IMR-90 (cell line): ENCODE measurements around the gene TRMT2A. TPM values are rescaled to one million over a fixed set of nuclear protein-coding genes. Genes with fewer than 3 reads are reported as not detected.

Experiments
- ATAC-seq: fragments of 200-7000 bp; cut with Tn5 transposase; 2 replicates; pipeline ENCODE4 v1.9.1; 2020; ENCODE audit warnings: low read depth, mild to moderate bottlenecking, moderate library complexity
- BruUV-seq: library from RNA; stranded (reverse); fragments of 400-500 nt; replicated peaks from 2 replicates; lab custom pipeline; 2021; lab: Mats Ljungman, UMichigan
- CTCF ChIA-PET: fragments of 300-600 bp; formaldehyde crosslinking; extraction: SDS; loops from one replicate; lab custom pipeline; 2021; ENCODE audit warnings: antibody characterized with exemption; lab: Yijun Ruan, JAX
- POLR2A ChIA-PET: fragments of 300-600 bp; sonication (Branson Sonifier 250); formaldehyde crosslinking; loops from one replicate; lab custom pipeline; 2022; ENCODE audit warnings: antibody characterized with exemption; ENCODE audit not compliant: unreplicated experiment; lab: Charles Lee
- DNase-seq: peaks from one replicate; pipeline ENCODE4 v3.0.0; 2013
- H2AFZ ChIP-seq: replicated peaks from 2 replicates; pipeline ENCODE3; 2013; ENCODE audit warnings: low read length, mild to moderate bottlenecking; ENCODE audit not compliant: poor library complexity
- H2AK5ac ChIP-seq: 2 replicates; pipeline ENCODE4 v1.6.1; 2013; ENCODE audit warnings: low read depth, low read length, inconsistent platforms
- H2AK9ac ChIP-seq: replicated peaks from 2 replicates; pipeline ENCODE3; 2013; ENCODE audit warnings: mild to moderate bottlenecking, low read depth, low read length, moderate library complexity; ENCODE audit not compliant: poor library complexity
- H2BK120ac ChIP-seq: 2 replicates; pipeline ENCODE4 v1.6.1; 2013; ENCODE audit warnings: low read depth, low read length, inconsistent platforms
- H2BK15ac ChIP-seq: 3 replicates; pipeline ENCODE4 v1.6.1; 2013; ENCODE audit warnings: low read depth, low read length, inconsistent platforms
- H2BK20ac ChIP-seq: 2 replicates; pipeline ENCODE4 v1.6.1; 2013; ENCODE audit warnings: low read depth, mild to moderate bottlenecking, inconsistent platforms, low read length, moderate library complexity
- H2BK5ac ChIP-seq: 2 replicates; pipeline ENCODE4 v1.6.1; 2013; ENCODE audit warnings: mild to moderate bottlenecking, low read depth, low read length, inconsistent platforms; ENCODE audit not compliant: poor library complexity, severe bottlenecking
- H3K14ac ChIP-seq: replicated peaks from 2 replicates; pipeline ENCODE4 v1.6.1; 2013; ENCODE audit warnings: low read depth, low read length, inconsistent platforms
- H3K18ac ChIP-seq: 2 replicates; pipeline ENCODE4 v1.6.1; 2013; ENCODE audit warnings: low read depth, low read length, control low read depth
- H3K23ac ChIP-seq: 2 replicates; pipeline ENCODE4 v1.6.1; 2013; ENCODE audit warnings: low read depth, low read length, inconsistent platforms
- H3K27ac ChIP-seq: 2 replicates; pipeline ENCODE4 v1.5.1; 2013; ENCODE audit warnings: mild to moderate bottlenecking, control low read depth, low read length; ENCODE audit not compliant: insufficient read depth
- H3K27me3 ChIP-seq: 2 replicates; pipeline ENCODE4 v1.6.1; 2013; ENCODE audit warnings: low read length; ENCODE audit not compliant: control insufficient read depth, insufficient read depth
- H3K36me3 ChIP-seq: 2 replicates; pipeline ENCODE4 v1.6.1; 2013; ENCODE audit warnings: low read length, mixed read lengths; ENCODE audit not compliant: control insufficient read depth, insufficient read depth
- H3K4ac ChIP-seq: 2 replicates; pipeline ENCODE4 v1.6.1; 2013; ENCODE audit warnings: low read depth, low read length, inconsistent platforms
- H3K4me1 ChIP-seq: 2 replicates; pipeline ENCODE4 v1.6.1; 2013; ENCODE audit warnings: low read length, mixed read lengths; ENCODE audit not compliant: control insufficient read depth, insufficient read depth
- H3K4me2 ChIP-seq: 2 replicates; pipeline ENCODE4 v1.6.1; 2013; ENCODE audit warnings: low read depth, mild to moderate bottlenecking, control low read depth, low read length, moderate library complexity
- H3K4me3 ChIP-seq: 2 replicates; pipeline ENCODE4 v1.5.1; 2013; ENCODE audit warnings: low read depth, mild to moderate bottlenecking, control low read depth, low read length, moderate library complexity; ENCODE audit not compliant: insufficient read depth
- H3K56ac ChIP-seq: 2 replicates; pipeline ENCODE4 v1.6.1; 2013; ENCODE audit warnings: low read length, inconsistent platforms; ENCODE audit not compliant: insufficient read depth; ENCODE audit errors: extremely low read depth
- H3K79me1 ChIP-seq, 2 experiments: 2 replicates each; pipeline ENCODE4 v1.6.1; 2013; ENCODE audit warnings: low read length in 2 of 2, inconsistent platforms in 1 of 2, low read depth in 1 of 2
- H3K9ac ChIP-seq: 2 replicates; pipeline ENCODE4 v1.6.1; 2013; ENCODE audit warnings: low read depth, low read length, control low read depth
- H3K9me1 ChIP-seq: 2 replicates; pipeline ENCODE4 v1.6.1; 2013; ENCODE audit warnings: low read length, inconsistent platforms; ENCODE audit not compliant: insufficient read depth
- H3K9me3 ChIP-seq: 2 replicates; pipeline ENCODE4 v1.6.1; 2013; ENCODE audit warnings: low read length; ENCODE audit not compliant: control insufficient read depth, insufficient read depth
- H4K20me1 ChIP-seq: 2 replicates; pipeline ENCODE4 v1.6.1; 2013; ENCODE audit warnings: low read length, inconsistent platforms; ENCODE audit not compliant: insufficient read depth
- H4K5ac ChIP-seq: 2 replicates; pipeline ENCODE4 v1.6.1; 2013; ENCODE audit warnings: mild to moderate bottlenecking, low read depth, low read length, control low read depth
- H4K8ac ChIP-seq, 2 experiments: 2 replicates each; pipeline ENCODE4 v1.6.1; 2013; ENCODE audit warnings: low read depth in 2 of 2, low read length in 2 of 2, control low read depth in 1 of 2, inconsistent platforms in 1 of 2
- H4K91ac ChIP-seq: 2 replicates; pipeline ENCODE4 v1.6.1; 2013; ENCODE audit warnings: low read depth, low read length, inconsistent platforms; ENCODE audit not compliant: insufficient read depth
- BHLHE40 ChIP-seq: fragments of 150-350 bp; IDR thresholded peaks from 2 replicates; pipeline ENCODE4 v1.6.1; 2016; ENCODE audit warnings: mild to moderate bottlenecking, low read depth, low read length
- CEBPB ChIP-seq: IDR thresholded peaks from 2 replicates; pipeline ENCODE4 v1.6.1; 2012; ENCODE audit warnings: low read depth, low read length, improper control_type of control experiment
- CHD1 ChIP-seq: IDR thresholded peaks from 2 replicates; pipeline ENCODE4 v1.6.1; 2012; ENCODE audit warnings: low read depth, low read length, improper control_type of control experiment
- CTCF ChIP-seq: conservative IDR thresholded peaks from 2 replicates; pipeline ENCODE4 v1.5.1; 2012; ENCODE audit warnings: mild to moderate bottlenecking, low read depth, low read length, improper control_type of control experiment
- ELK1 ChIP-seq: fragments of 150-350 bp; IDR thresholded peaks from 2 replicates; pipeline ENCODE4 v1.6.1; 2016; ENCODE audit warnings: low read depth, mild to moderate bottlenecking, low read length, moderate library complexity, borderline replicate concordance
- FOS ChIP-seq: fragments of 150-350 bp; IDR thresholded peaks from 2 replicates; pipeline ENCODE4 v1.6.1; 2016; ENCODE audit warnings: low read depth, low read length
- MAFK ChIP-seq: IDR thresholded peaks from 2 replicates; pipeline ENCODE4 v1.6.1; 2012; ENCODE audit warnings: low read depth, low read length, improper control_type of control experiment
- MAZ ChIP-seq: IDR thresholded peaks from 2 replicates; pipeline ENCODE4 v1.6.1; 2012; ENCODE audit warnings: low read depth, mild to moderate bottlenecking, low read length, improper control_type of control experiment, moderate library complexity, borderline replicate concordance
- MXI1 ChIP-seq: IDR thresholded peaks from 2 replicates; pipeline ENCODE4 v1.6.1; 2012; ENCODE audit warnings: low read depth, mild to moderate bottlenecking, low read length, moderate library complexity, borderline replicate concordance
- NFE2L2 ChIP-seq: fragments of 150-350 bp; IDR thresholded peaks from 2 replicates; pipeline ENCODE4 v1.6.1; 2016; ENCODE audit warnings: low read depth, mild to moderate bottlenecking, low read length
- POLR2A ChIP-seq: IDR thresholded peaks from 2 replicates; pipeline ENCODE4 v1.6.1; 2012; ENCODE audit warnings: mild to moderate bottlenecking, low read depth, low read length
- RAD21 ChIP-seq: IDR thresholded peaks from 2 replicates; pipeline ENCODE4 v1.6.1; 2012; ENCODE audit warnings: low read length, improper control_type of control experiment
- RCOR1 ChIP-seq: IDR thresholded peaks from 2 replicates; pipeline ENCODE4 v1.6.1; 2012; ENCODE audit warnings: mild to moderate bottlenecking, low read length, improper control_type of control experiment; ENCODE audit not compliant: insufficient replicate concordance
- RFX5 ChIP-seq: IDR thresholded peaks from 2 replicates; pipeline ENCODE4 v1.8.0; 2012; ENCODE audit warnings: low read depth, mild to moderate bottlenecking, low read length, moderate library complexity
- SMC3 ChIP-seq: fragments of 150-350 bp; IDR thresholded peaks from 2 replicates; pipeline ENCODE4 v1.6.1; 2016; ENCODE audit warnings: low read depth, mild to moderate bottlenecking, antibody characterized with exemption, low read length, moderate library complexity
- USF2 ChIP-seq: fragments of 150-350 bp; IDR thresholded peaks from 2 replicates; pipeline ENCODE4 v1.6.1; 2017; ENCODE audit warnings: mild to moderate bottlenecking, antibody characterized with exemption, low read length, low read depth
- WGBS, 2 experiments: methylation state at CpG; one replicate each; pipeline versions ENCODE4 v1.1.5 to v1.1.7; 2013; ENCODE audit warnings: missing lambda C conversion rate in 2 of 2; ENCODE audit not compliant: insufficient read length in 1 of 2; ENCODE audit errors: extremely low coverage in 2 of 2; 5-methylcytosine and 5-hydroxymethylcytosine counted together
- dilution Hi-C: fragments of 300-500 bp; cut with HindIII; formaldehyde crosslinking; loops from one replicate; pipeline ENCODE4 v1.14.3; 2018; ENCODE audit warnings: low sequenced_read_pairs; ENCODE audit not compliant: unreplicated experiment
- in situ Hi-C: fragments of 300-500 bp; cut with MboI; formaldehyde crosslinking; loops from 3 replicates; pipeline ENCODE4 v1.14.3; 2019; ENCODE audit warnings: low sequenced_read_pairs, inconsistent platforms, mixed read lengths
- intact Hi-C: fragments of 100-400 bp; cut with micrococcal nuclease; formaldehyde crosslinking; loops from 2 replicates; pipeline ENCODE4 v1.10.0; 2022
- polyA plus RNA-seq, 3 experiments: library from polyadenylated mRNA; depleted of rRNA; stranded (reverse); fragments of >200 nt; gene quantifications; 2 replicates each; pipeline ENCODE4 v1.2.3, GENCODE V29; 2012; ENCODE audit warnings: low replicate concordance in 1 of 3
- total RNA-seq: library from RNA; depleted of rRNA; stranded (reverse); fragments of >200 nt; gene quantifications from 2 replicates; pipeline ENCODE4 v1.2.3, GENCODE V29; 2012

TRMT2A gene
- total and polyA plus RNA-seq, 2 of the 4 experiments (the other 2 are of a cell fraction) = 22.0 to 39.1 TPM

- Histone ChIP-seq H3K27ac (peak overlapping the region; percentile 75), H3K4me1 (peaks cover 6% of the 10 kb centered on the region), H2BK20ac (no peak overlapping the region), H4K91ac (peak overlapping the region; percentile 70), H4K20me1 (peaks cover 18% of the 10 kb centered on the region), H3K9ac (peak overlapping the region; percentile 88), H4K5ac (peak overlapping the region; percentile 76), H3K9me1 (no peaks in the 10 kb centered on the region; the same call in 1 of the 2 replicates), H2BK5ac (peak overlapping the region; percentile 59), H2AFZ (peak overlapping the region; percentile 91), H3K18ac (0 out of 2 replicates have a peak overlapping the region, but pooled peaks have one; percentile 6), H2BK15ac (no peak overlapping the region), H3K27me3 (no peaks in the 10 kb centered on the region), H3K4ac (peak overlapping the region; percentile 90), H3K4me3 (peak overlapping the region; percentile 92), H3K79me1 (peaks cover 12 to 42% of the 10 kb centered on the region in 2 experiments), H3K9me3 (no peaks in the 10 kb centered on the region), H2BK120ac (peak overlapping the region; percentile 38; the same call in 1 of the 2 replicates), H3K36me3 (peaks cover 57% of the 10 kb centered on the region), H2AK9ac (peak overlapping the region; percentile 97), H3K14ac (peak overlapping the region; percentile 86), H3K56ac (peak overlapping the region; percentile 37), H3K23ac (peak overlapping the region; percentile 62; the same call in 1 of the 2 replicates), H3K4me2 (peak overlapping the region; percentile 84), H4K8ac (peak overlapping the region; percentile 44 to 63), H2AK5ac (peak overlapping the region; percentile 87)
- dilution Hi-C loops (no loop called here), intact Hi-C loops (no loop called here), in situ Hi-C loops (no loop called here)
- no peak for ATAC-seq
- CTCF ChIA-PET = no interaction called here
- POLR2A ChIA-PET = no interaction called here
- BruUV-seq = TSS peak; percentile 66
- no peak for DNase-seq
- WGBS, 2 experiments = 1% methylated on average over 12 of the region's 27 CpGs; no CpG with 5 or more reads in 1 of the 2 experiments
- TF ChIP-seq SMC3 (no peak), RCOR1 (no peak), MAZ (no peak), NFE2L2 (no peak), RAD21 (no peak), MAFK (no peak), CHD1 (no peak), CEBPB (no peak), RFX5 (no peak), POLR2A (no peak), BHLHE40 (no peak), USF2 (no peak), FOS (no peak), MXI1 (no peak), CTCF (no peak), ELK1 (no peak)
Observed at GRCh38 chr22:20116376-20116950, 563 bp downstream of the TRMT2A start.
